Right renal pelvis (tissue), 4 donors: Measurements from ENCODE around the gene MGAT4B. TPM values are rescaled to one million over a fixed set of nuclear protein-coding genes. Genes with fewer than 3 reads are reported as not detected.

ENCODE experiments used
- DNase-seq, 4 donors: peaks; one replicate each; pipeline ENCODE4 v3.0.0-alpha.2; 2013; ENCODE audit warnings: low read depth in 4 of 4, low spot score in 3 of 4, missing footprints in 1 of 4
- polyA plus RNA-seq, 4 donors: library from polyadenylated mRNA; unstranded; fragments of 120-200 nt; gene quantifications; one replicate each; pipeline ENCODE4 v1.2.1, GENCODE V29; 2013; ENCODE audit not compliant: insufficient read length in 4 of 4

MGAT4B gene
- polyA plus RNA-seq, 4 donors: 164 to 206 (median 173) TPM

DNA sequence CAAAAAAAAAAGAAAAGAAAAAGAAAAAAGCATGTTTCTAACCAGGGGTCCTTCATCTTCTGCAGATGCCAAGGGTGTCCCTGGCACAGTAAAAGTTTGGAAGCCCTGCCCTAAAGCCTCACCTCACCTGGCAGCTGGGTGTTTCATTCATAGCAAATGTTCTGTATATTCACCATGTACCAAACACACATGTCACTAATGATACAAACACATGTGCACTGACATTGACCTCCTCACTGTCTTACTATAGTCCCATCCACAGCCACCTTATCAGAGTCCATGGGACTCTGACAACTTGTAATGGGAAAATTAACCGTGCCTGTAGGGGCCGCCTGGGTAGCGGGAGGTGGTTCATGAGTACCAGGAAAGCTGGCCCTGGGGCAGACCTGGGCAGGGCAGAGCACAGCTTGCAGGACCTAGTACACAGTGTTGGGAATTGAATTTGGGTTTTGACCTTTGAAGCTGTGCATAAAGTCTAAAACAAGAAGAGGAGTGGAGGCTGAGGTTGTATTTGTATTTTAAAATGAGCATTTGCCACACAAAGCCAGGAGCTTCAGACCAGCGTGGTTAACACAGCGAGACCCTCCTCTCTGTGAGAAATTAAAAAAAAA, 6.4 kb upstream of the MGAT4B start:
- no peak for DNase-seq

GRCh38 chr5:179812135-179812825, 5.6 kb upstream of the MGAT4B start:
- DNase-seq: no peak

DNA sequence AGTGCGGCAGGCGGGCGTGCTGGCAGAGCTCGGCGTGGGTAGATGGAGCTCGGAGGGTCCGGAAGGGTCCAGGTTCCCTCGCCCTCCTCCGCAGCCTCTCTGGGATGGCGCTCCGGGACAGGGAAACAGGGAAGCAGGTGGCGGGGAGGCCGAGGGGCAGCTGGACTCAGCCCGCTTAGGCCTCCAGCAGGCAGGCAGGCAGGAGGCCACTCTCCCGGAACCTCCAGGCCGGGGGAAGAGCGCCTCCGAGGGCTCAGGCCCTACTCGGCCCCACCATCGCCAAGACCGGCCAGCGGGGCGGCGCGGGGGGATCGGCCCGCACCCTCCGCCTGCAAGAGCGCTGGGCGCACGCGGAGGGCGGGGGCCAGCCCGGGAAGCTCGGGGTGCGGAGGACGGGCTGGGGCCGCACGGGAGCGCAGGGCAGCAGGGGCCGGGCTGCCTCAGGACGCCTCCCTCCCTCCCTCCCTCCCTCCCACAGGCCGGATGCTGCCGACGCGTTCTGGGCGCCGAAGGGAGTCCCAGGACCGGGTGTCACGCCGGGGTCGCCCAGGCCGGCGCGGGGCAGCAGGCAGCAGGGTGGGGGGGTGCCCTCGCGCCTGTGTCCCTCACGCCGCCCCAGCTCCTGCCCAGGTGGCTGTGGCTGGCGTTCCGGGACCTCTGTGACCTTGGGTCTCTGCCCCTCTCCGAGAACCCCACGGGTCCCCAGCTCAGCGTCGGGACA, 977 bp downstream of the MGAT4B start:
- DNase-seq: no peak

DNA sequence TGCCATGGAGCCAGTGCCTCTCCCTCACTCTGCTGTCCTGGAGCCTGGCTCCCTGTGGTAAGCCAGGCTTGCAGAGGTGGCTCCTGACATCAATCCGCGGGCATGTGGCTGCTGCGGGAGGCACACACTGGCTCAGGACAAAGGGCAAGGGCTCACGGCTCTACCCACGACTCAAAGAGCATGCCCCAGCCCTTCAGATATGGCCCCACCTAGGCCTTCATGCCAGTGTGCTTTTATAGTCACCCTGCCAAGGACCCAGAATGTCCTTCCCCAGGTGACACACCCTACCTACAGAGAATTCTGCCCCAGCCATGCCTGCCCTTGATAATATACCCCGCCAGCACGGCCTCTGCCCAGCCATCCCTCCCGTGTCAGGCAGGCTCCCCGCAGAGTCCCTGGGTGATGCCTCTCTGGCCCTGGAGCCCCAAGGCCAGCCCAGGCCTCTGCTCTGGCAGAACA, 1.6 kb downstream of the MGAT4B start:
- no peak for DNase-seq

DNA sequence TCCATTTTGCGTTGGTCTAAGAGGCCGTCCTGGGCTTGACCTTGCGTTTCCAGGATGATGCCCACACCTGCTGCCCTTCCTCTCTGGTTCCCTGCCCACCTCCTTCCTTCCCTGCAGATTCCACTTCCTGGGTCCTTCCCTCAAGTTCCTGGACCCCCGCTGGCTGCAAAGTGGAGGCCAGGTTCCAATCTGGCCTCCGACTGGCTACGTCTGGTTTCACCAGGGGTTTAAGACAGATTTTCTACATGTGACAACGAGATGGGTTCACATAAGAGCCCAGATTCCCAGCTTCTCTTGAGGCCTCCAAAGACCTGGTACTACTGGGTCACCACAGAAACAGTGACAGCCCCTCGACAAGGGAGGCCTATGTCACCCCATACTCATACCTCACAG, 2.1 kb downstream of the MGAT4B start:
- no peak for DNase-seq

DNA sequence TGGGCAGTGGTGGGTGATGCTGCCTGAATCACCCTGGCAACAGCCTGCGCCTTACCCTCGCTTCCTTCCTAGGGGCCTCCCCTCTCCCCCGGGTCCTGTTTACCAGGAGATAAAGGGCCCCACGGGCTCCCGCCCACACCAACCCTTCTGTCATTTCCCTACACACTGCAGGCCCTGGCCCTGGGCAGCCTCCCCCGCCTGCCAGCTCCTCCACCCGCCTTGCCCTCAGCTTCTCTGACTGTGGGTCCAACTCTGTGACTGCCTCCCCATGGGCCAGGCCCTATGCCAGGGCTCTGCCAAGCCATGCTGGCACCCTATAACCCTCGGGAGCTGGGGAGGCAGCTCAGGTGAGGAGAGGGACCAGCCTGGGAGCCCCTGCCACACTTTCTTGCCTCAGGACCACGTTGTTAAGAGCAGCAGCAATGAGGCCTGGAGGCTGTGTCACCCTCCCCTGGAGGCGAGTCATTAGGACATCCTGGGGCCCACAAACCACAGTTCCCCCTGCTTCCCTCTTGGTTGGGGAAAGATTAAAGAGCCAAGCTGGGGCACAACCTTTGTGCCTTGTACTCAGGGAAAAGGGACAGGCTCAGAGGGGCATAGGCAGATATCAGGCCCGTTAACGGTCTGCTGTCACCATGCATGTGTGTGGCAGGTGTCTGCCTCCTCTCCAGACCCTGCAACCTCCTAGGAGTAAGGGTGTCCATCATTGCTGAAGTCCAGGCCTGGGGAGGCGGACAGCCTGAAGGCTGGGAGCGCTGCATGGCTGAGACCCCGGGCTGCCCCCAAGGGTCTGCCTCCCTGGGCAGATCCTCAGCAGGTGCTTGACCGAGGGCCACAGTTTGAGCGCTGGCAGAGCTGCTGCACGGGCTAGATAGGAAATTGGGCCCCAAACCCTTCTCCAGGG, 2.8 kb downstream of the MGAT4B start:
- DNase-seq: no peak

GRCh38 chr5:179802950-179803562, 3.6 kb downstream of the MGAT4B start:
- DNase-seq: no peak

GRCh38 chr5:179802207-179802883, 4.3 kb downstream of the MGAT4B start:
- DNase-seq: no peak

- DNase-seq: no peak
Observed at GRCh38 chr5:179801304-179802206, 5.1 kb downstream of the MGAT4B start.

DNA sequence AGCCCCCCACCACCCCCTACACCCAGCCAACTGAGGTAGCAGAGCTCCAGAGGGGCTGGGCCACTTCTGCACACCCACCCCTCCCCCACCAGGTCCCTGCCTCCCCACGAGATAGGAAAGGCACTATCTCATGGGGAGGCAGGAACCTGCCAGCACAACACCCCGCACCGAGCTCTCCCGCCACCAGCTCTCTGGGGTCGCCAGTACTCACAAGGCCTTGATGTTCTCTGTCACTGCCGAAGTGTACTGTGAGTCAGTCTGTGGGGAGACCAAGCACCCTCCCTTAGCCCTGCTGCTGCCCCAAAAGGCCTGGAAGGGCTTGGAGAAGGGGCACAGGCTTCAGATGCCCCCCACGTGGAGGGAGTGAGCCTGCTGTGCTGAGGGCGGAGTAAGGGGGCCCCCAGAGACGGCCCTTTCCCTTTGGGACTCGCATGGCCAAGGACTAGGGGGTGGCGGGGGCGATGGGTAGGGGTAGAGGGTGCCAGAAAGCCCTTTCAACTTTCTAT, 5.9 kb downstream of the MGAT4B start:
- DNase-seq: no peak

DNA sequence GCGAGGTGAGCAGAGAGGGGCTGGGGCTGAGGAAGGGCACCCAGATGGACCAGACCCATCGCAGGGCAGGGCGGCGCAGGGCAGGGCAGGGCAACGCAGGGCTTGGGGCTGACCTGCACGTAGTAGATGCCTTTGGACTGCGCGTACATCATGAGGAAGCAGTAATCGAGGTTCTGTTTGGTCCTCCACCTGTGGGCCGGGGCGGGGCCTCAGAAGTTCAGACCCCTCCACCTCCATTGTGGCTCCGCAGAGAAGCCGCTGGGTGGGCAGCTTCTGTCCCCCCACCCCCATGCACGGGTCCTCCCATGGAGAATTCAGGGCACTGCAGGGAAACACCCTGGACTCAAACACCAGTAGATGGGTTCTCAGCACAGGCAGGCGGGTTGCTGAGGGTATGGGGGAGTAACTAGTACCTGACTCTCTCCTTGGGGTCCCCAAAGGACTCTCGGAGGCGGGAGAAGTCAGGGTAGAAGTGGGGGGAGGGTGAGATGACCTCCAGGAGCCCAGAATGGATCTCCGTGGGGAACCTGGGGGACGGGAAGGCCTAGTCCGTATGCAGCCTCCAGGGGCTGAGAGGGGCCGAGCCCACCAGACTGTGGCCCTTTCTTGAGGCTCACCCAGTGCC, 6.5 kb downstream of the MGAT4B start:
- DNase-seq: no peak

GRCh38 chr5:179799644-179799973, 7.1 kb downstream of the MGAT4B start:
- DNase-seq: no peak

GRCh38 chr5:179798771-179799643, 7.7 kb downstream of the MGAT4B start:
- no peak for DNase-seq

GRCh38 chr5:179798144-179798770, 8.4 kb downstream of the MGAT4B start:
- no peak for DNase-seq

DNA sequence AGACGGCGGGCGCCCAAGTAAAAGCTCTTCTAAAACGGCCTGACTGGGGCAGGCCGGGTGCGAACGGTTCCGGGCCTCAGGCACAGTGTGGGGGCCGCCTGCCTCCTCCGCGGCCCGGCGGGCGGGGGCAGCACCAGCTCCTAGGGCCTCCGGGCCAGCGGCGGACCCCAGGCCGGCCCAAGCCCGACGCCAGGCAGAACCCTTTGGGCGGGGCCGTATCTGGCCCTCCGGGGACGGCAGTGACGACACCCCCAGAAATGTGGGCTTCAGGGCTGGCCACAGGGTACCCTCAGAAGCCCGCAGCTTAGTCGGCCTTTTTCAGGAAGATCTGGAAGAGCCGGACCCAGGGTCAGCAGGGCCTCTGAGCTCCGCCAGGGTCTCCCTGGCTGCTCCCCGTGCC, 8.9 kb downstream of the MGAT4B start:
- DNase-seq: no peak

- no peak for DNase-seq
Observed at GRCh38 chr5:179796877-179797608, 9.6 kb downstream of the MGAT4B start.
